Measurements from ENCODE around the gene PLXNB1. TPM values are rescaled to one million over a fixed set of nuclear protein-coding genes. Genes with fewer than 3 reads are reported as not detected.

The PLXNB1 gene
- total and polyA plus RNA-seq, 2 of the 13 experiments (the other 11 are each of a cell fraction or from before 2014, with no cell fraction given) = 86.0 to 143 TPM

- TF ChIP-seq, protein P1, sequence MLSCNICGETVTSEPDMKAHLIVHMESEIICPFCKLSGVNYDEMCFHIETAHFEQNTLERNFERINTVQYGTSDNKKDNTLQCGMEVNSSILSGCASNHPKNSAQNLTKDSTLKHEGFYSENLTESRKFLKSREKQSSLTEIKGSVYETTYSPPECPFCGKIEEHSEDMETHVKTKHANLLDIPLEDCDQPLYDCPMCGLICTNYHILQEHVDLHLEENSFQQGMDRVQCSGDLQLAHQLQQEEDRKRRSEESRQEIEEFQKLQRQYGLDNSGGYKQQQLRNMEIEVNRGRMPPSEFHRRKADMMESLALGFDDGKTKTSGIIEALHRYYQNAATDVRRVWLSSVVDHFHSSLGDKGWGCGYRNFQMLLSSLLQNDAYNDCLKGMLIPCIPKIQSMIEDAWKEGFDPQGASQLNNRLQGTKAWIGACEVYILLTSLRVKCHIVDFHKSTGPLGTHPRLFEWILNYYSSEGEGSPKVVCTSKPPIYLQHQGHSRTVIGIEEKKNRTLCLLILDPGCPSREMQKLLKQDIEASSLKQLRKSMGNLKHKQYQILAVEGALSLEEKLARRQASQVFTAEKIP (CRISPR knock-in tag; IDR thresholded peaks at IDR 0.05; ENCODE audit: borderline replicate concordance) = no peak
- TF ChIP-seq POLR2AphosphoS2 (IDR thresholded peaks at IDR 0.05; ENCODE audit: low read depth, low read length) = no peak
- no peak for TF ChIP-seq JUND (CRISPR knock-in tag; IDR thresholded peaks at IDR 0.05)
- peak; percentile 65 for TF ChIP-seq ZNF781 (CRISPR knock-in tag; IDR thresholded peaks at IDR 0.05; ENCODE audit: borderline replicate concordance, not compliant biosample characterization)
- no peak for TF ChIP-seq ZC3H4 (CRISPR knock-in tag; IDR thresholded peaks at IDR 0.05; ENCODE audit: borderline replicate concordance)
- TF ChIP-seq ZNF737 (CRISPR knock-in tag; IDR thresholded peaks at IDR 0.05; ENCODE audit: borderline replicate concordance) = no peak
- TF ChIP-seq ZNF362 (CRISPR knock-in tag; IDR thresholded peaks at IDR 0.05; ENCODE audit: borderline replicate concordance) = peak; percentile 21; the same call in 1 of the 2 replicates
- TF ChIP-seq, protein P2, sequence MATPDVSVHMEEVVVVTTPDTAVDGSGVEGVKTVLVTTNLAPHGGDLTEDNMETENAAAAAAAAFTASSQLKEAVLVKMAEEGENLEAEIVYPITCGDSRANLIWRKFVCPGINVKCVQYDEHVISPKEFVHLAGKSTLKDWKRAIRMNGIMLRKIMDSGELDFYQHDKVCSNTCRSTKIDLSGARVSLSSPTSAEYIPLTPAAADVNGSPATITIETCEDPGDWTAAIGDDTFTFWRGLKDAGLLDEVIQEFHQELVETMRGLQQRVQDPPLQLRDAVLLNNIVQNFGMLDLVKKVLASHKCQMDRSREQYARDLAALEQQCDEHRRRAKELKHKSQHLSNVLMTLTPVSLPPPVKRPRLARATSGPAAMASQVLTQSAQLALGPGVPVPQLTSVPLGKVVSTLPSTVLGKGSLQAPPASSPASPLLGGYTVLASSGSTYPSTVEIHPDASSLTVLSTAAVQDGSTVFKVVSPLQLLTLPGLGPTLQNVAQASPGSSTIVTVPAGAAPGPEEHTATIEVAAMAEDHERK (CRISPR knock-in tag; IDR thresholded peaks at IDR 0.05; ENCODE audit: low read depth) = no peak
- TF ChIP-seq ZNF772 (CRISPR knock-in tag; IDR thresholded peaks at IDR 0.05) = peak; percentile 95
- TF ChIP-seq NFKBIZ (CRISPR knock-in tag; IDR thresholded peaks at IDR 0.05) = no peak
- peak; percentile 89; the same call in 1 of the 2 replicates for TF ChIP-seq NRL (CRISPR knock-in tag; IDR thresholded peaks at IDR 0.05; ENCODE audit: borderline replicate concordance)
- peak; percentile 31 for TF ChIP-seq SKI (IDR thresholded peaks at IDR 0.05; ENCODE audit: partially characterized antibody)
- TF ChIP-seq TFAP4 (IDR thresholded peaks at IDR 0.05; ENCODE audit: borderline replicate concordance, low read depth) = peak; percentile 29; the same call in 1 of the 2 replicates
- TF ChIP-seq JDP2 (CRISPR knock-in tag; IDR thresholded peaks at IDR 0.05; ENCODE audit: borderline replicate concordance) = no peak
- TF ChIP-seq ZFP90 (CRISPR knock-in tag; IDR thresholded peaks at IDR 0.05; ENCODE audit: borderline replicate concordance) = no peak
- TF ChIP-seq TCF12 (IDR thresholded peaks at IDR 0.05) = no peak
- peak; percentile 81 for TF ChIP-seq TCF12 (CRISPR knock-in tag; IDR thresholded peaks at IDR 0.05)
- TF ChIP-seq KDM3A (CRISPR knock-in tag; IDR thresholded peaks at IDR 0.05; ENCODE audit: low read depth) = peak; percentile 58
- peak; percentile 52; the same call in 1 of the 2 replicates for TF ChIP-seq RXRB (CRISPR knock-in tag; IDR thresholded peaks at IDR 0.05; ENCODE audit: borderline replicate concordance)
- TF ChIP-seq, protein P3, sequence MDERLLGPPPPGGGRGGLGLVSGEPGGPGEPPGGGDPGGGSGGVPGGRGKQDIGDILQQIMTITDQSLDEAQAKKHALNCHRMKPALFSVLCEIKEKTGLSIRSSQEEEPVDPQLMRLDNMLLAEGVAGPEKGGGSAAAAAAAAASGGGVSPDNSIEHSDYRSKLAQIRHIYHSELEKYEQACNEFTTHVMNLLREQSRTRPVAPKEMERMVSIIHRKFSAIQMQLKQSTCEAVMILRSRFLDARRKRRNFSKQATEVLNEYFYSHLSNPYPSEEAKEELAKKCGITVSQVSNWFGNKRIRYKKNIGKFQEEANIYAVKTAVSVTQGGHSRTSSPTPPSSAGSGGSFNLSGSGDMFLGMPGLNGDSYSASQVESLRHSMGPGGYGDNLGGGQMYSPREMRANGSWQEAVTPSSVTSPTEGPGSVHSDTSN (CRISPR knock-in tag; IDR thresholded peaks at IDR 0.05) = peak; percentile 53
- no peak for TF ChIP-seq ZNF570 (CRISPR knock-in tag; IDR thresholded peaks at IDR 0.05; ENCODE audit: borderline replicate concordance)
- TF ChIP-seq, protein P4, sequence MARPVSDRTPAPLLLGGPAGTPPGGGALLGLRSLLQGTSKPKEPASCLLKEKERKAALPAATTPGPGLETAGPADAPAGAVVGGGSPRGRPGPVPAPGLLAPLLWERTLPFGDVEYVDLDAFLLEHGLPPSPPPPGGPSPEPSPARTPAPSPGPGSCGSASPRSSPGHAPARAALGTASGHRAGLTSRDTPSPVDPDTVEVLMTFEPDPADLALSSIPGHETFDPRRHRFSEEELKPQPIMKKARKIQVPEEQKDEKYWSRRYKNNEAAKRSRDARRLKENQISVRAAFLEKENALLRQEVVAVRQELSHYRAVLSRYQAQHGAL (CRISPR knock-in tag; IDR thresholded peaks at IDR 0.05; ENCODE audit: not compliant biosample characterization) = no peak
Observed at GRCh38 chr3:48439820-48440589, 10.1 kb upstream of the PLXNB1 start, which contains the start of the genes CCDC51 and TMA7 (continued).

All from HepG2 (cell line).